Esophagus muscularis mucosa (tissue), 3 donors: Measurements from ENCODE around the gene TSBP1.

Source experiments
- CTCF ChIP-seq, 3 experiments: fragments of 200-600 bp in 2 of 3; fragments of 450-650 bp in 1 of 3; sonication (generic) in 2 of 3; IDR thresholded peaks; one replicate each; pipeline ENCODE4 v1.5.1; 2017 to 2019; ENCODE audit warnings: antibody characterized with exemption in 3 of 3, mild to moderate bottlenecking in 2 of 3, moderate library complexity in 1 of 3
- POLR2A ChIP-seq: fragments of 450-650 bp; IDR thresholded peaks from one replicate; pipeline ENCODE4 v1.6.1; 2017; ENCODE audit warnings: antibody characterized with exemption, moderate library complexity, mild to moderate bottlenecking, low read depth
- POLR2AphosphoS5 ChIP-seq, 2 donors: sonication (generic); formaldehyde crosslinking; IDR thresholded peaks; one replicate each; pipeline ENCODE4 v1.6.1; 2017; ENCODE audit warnings: antibody characterized with exemption in 2 of 2

GRCh38 chr6:32293695-32294094, 78.0 kb downstream of the TSBP1 start:
- TF ChIP-seq CTCF (IDR thresholded peaks at IDR 0.05) (no peak), POLR2AphosphoS5 (IDR thresholded peaks at IDR 0.05) (no peak), POLR2A (no peak)
